ENCODE results near the gene SYNE1.
"Not testable (repeated sequence)": the region's sequence is repeated elsewhere in the genome, so short reads cannot be mapped to it uniquely, and the experiment has no call there.

Gene SYNE1

GRCh38 chr6:152176268-152176667 is 460.9 kb downstream of the SYNE1 start:
- DNase-seq (ENCODE audit: low spot score), result no peak

GRCh38 chr6:152173957-152174356 is 463.2 kb downstream of the SYNE1 start:
- no peak for DNase-seq (ENCODE audit: low spot score)

- DNase-seq (ENCODE audit: low spot score), result no peak
Measured at GRCh38 chr6:152173321-152173720, 463.8 kb downstream of the SYNE1 start.

GRCh38 chr6:152170702-152171667 is 466.2 kb downstream of the SYNE1 start:
- DNase-seq (ENCODE audit: low spot score), result no peak

- no peak for DNase-seq (ENCODE audit: low spot score)
Measured at GRCh38 chr6:152170313-152170701, 466.9 kb downstream of the SYNE1 start.

- DNase-seq (ENCODE audit: low spot score), result no peak
Measured at GRCh38 chr6:152167641-152168603, 469.2 kb downstream of the SYNE1 start.

- no peak for DNase-seq (ENCODE audit: low spot score)
Measured at GRCh38 chr6:152166897-152167296, 470.3 kb downstream of the SYNE1 start.

- DNase-seq (ENCODE audit: low spot score), result no peak
Measured at GRCh38 chr6:152166497-152166896, 470.7 kb downstream of the SYNE1 start.

- DNase-seq (ENCODE audit: low spot score), result no peak
Measured at GRCh38 chr6:152164957-152165356, 472.2 kb downstream of the SYNE1 start.

GRCh38 chr6:152161501-152161900 is 475.7 kb downstream of the SYNE1 start:
- no peak for DNase-seq (ENCODE audit: low spot score)

GRCh38 chr6:152160346-152160745 is 476.8 kb downstream of the SYNE1 start:
- DNase-seq (ENCODE audit: low spot score), result no peak

GRCh38 chr6:152155792-152156191 is 481.4 kb downstream of the SYNE1 start:
- no peak for DNase-seq (ENCODE audit: low spot score)

- DNase-seq (ENCODE audit: low spot score), result no peak
Measured at GRCh38 chr6:152154559-152155356, 482.4 kb downstream of the SYNE1 start.

- no peak for DNase-seq (ENCODE audit: low spot score)
Measured at GRCh38 chr6:152151920-152152319, 485.2 kb downstream of the SYNE1 start.

- DNase-seq (ENCODE audit: low spot score), result no peak
Measured at GRCh38 chr6:152150196-152150595, 487.0 kb downstream of the SYNE1 start.

GRCh38 chr6:152148412-152148811 is 488.8 kb downstream of the SYNE1 start:
- no peak for DNase-seq (ENCODE audit: low spot score)

GRCh38 chr6:152147269-152147668 is 489.9 kb downstream of the SYNE1 start:
- DNase-seq (ENCODE audit: low spot score), result no peak

GRCh38 chr6:152146385-152146784 is 490.8 kb downstream of the SYNE1 start:
- DNase-seq (ENCODE audit: low spot score), result no peak

- no peak for DNase-seq (ENCODE audit: low spot score)
Measured at GRCh38 chr6:152143359-152143758, 493.8 kb downstream of the SYNE1 start.

- DNase-seq (ENCODE audit: low spot score), result no peak
Measured at GRCh38 chr6:152142105-152142504, 495.1 kb downstream of the SYNE1 start.

GRCh38 chr6:152138344-152138743 is 498.8 kb downstream of the SYNE1 start:
- DNase-seq (ENCODE audit: low spot score), result not testable (repeated sequence)

GRCh38 chr6:152136449-152136825 is 500.7 kb downstream of the SYNE1 start:
- DNase-seq (ENCODE audit: low spot score), result no peak

All from HuH-7 (cell line).